ENCODE results near the gene GNLY.
"Not testable (repeated sequence)": the region's sequence is repeated elsewhere in the genome, so short reads cannot be mapped to it uniquely, and the experiment has no call there.

The GNLY gene

GRCh38 chr2:85665264-85665937 lies 28.8 kb upstream of the GNLY start:
- no peak for DNase-seq

GRCh38 chr2:85666016-85666415 lies 28.1 kb upstream of the GNLY start:
- no peak for DNase-seq

- no peak for DNase-seq
Observed at GRCh38 chr2:85666435-85667316, 27.5 kb upstream of the GNLY start.

- no peak for DNase-seq
Observed at GRCh38 chr2:85667561-85668008, 26.6 kb upstream of the GNLY start.

GRCh38 chr2:85668009-85668856 lies 25.9 kb upstream of the GNLY start, which contains the start of gene SFTPB:
Gene SFTPB (minus strand): TSS chr2:85668199. CDS start chr2:85668183, 16 bp downstream.
- no peak for DNase-seq

- no peak for DNase-seq
Observed at GRCh38 chr2:85668857-85669142, 25.4 kb upstream of the GNLY start.

- no peak for DNase-seq
Observed at GRCh38 chr2:85669549-85669948, 24.6 kb upstream of the GNLY start.

GRCh38 chr2:85670416-85670815 lies 23.7 kb upstream of the GNLY start:
- DNase-seq = not testable (repeated sequence)

GRCh38 chr2:85672456-85672855 lies 21.7 kb upstream of the GNLY start:
- no peak for DNase-seq

- DNase-seq = no peak
Observed at GRCh38 chr2:85673716-85674375, 20.3 kb upstream of the GNLY start.

GRCh38 chr2:85674417-85674816 lies 19.7 kb upstream of the GNLY start:
- DNase-seq = no peak

- no peak for DNase-seq
Observed at GRCh38 chr2:85675427-85675826, 18.7 kb upstream of the GNLY start.

- DNase-seq = no peak
Observed at GRCh38 chr2:85675866-85676548, 18.2 kb upstream of the GNLY start.

GRCh38 chr2:85678377-85678776 lies 15.8 kb upstream of the GNLY start:
- DNase-seq = no peak

- DNase-seq = peak in 1 of 2 donors; percentile 28
Observed at GRCh38 chr2:85678794-85679672, 15.1 kb upstream of the GNLY start.

GRCh38 chr2:85680707-85681371 lies 13.3 kb upstream of the GNLY start:
- DNase-seq = no peak

- DNase-seq = no peak
Observed at GRCh38 chr2:85681372-85681763, 12.8 kb upstream of the GNLY start.

GRCh38 chr2:85681776-85682175 lies 12.4 kb upstream of the GNLY start:
- no peak for DNase-seq

GRCh38 chr2:85682378-85682777 lies 11.8 kb upstream of the GNLY start:
- DNase-seq = no peak

- no peak for DNase-seq
Observed at GRCh38 chr2:85684380-85684779, 9.8 kb upstream of the GNLY start.

GRCh38 chr2:85684806-85685205 lies 9.4 kb upstream of the GNLY start:
- no peak for DNase-seq

Data from bone marrow (tissue), 2 donors.